Measurements from ENCODE around the gene RASA3.

RASA3 gene

GRCh38 chr13:113939944-113940297 lies 192.5 kb downstream of the RASA3 start:
- no peak for DNase-seq

DNA sequence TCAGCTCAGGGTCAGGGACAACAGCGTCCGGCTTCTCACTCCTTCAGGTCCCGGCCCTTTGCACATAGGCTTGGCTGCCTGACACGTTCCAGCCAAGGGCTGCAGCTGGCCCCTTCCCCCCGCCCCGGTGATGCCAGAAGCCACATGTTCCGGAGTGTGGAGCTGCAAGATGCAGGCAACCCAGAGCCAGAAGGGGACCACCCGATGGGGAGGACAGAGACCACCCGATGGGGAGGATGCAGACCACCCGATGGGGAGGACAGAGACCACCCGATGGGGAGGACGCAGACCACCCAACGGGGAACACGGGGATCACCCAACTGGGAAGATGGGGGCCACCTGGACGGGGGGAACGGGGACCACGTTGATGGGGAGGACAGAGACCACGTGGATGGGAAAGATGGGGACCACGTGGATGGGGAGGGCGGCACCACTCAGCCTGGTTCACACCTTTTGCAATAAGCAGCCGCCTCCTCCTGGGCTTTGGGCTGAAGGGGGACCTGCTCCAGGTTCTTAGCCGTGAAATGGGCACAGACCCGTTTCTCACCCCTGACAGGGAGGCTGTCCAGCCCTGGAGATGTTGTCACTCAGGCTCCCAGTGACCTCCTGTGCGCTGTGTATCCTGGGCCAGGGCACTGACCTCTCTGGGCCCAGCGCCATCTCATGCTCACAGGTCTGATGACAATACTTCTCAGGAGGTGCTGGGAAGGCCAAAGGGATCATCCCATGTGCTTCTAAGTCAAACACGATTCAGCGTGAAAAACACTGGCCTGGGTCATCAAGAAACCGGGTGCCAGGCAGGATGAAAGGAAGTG lies 193.1 kb downstream of the RASA3 start:
- no peak for DNase-seq

DNA sequence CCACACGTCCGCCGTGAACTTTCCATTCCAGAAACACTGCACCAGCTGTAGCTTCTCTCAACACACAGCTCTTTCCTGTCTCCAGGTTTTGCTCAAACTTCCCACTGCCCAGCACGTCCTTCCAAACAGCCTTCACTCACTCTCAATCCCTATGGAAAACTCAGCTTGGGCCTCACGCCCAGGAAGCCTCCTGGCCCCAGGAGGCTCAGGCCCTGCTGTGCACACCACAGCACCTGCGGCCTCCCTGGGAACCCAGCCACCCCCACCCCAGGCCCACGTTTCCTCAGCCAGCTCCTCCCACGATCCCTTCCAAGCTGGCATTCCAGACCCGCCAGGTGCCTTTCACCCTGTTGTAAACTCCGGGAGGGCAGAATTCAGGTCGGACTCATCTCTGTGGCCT lies 193.7 kb downstream of the RASA3 start:
- no peak for DNase-seq

DNA sequence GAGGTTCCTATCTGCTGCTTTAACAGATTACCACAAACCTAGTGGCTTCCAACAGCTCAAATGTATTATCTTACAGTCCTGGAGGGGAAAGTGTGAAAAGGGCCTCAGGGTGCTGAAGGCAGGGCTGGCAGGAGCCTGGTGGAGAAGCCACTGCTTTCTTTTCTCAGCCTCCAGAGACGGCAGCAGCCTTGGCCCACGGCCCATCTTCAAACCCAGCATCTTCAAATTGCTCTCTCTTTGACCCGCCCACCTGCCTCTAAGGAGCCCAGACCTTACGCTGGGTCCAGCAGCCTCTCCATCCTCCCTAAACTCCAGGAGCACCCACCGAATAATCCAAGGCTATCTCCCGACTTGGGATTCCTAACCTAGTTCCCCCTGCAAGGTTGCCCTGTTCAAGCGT lies 194.2 kb downstream of the RASA3 start:
- no peak for DNase-seq

DNA sequence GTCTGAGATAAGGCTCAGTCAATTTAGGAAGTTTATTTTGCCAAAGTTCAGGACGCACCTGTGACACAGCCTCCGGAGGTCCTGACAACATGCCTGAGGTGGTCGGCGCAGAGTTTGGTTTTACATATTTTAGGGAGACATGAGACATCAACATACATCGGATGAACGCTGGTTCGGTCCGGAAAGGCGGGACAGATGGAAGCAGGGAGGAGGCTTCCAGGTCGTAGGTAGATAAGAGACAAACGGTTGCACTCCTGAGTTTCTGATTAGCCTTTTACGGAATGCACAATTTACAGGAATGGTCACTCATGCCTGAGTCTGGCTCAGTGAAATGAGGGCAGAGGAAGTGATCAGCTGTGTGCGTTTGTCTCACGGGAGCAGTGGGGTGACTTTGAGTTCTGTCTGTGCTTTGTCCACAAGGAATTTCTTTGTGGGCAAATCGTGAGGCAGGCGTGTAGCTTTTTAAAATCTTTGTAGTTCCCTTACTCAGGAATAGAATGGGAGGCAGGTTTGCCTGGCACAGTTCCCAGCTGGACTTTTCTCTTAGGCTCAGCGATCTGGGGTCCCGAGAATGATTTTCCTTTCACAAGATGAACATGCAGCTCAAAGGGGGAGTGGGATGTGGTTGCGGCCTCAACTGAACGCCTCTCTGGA lies 194.8 kb downstream of the RASA3 start:
- no peak for DNase-seq

GRCh38 chr13:113937073-113937472 lies 195.3 kb downstream of the RASA3 start:
- no peak for DNase-seq

- no peak for DNase-seq
Observed at GRCh38 chr13:113936166-113936965, 196.1 kb downstream of the RASA3 start.

- DNase-seq, result no peak
Observed at GRCh38 chr13:113935001-113935844, 197.2 kb downstream of the RASA3 start.

GRCh38 chr13:113934576-113934975 lies 197.8 kb downstream of the RASA3 start:
- DNase-seq, result no peak

DNA sequence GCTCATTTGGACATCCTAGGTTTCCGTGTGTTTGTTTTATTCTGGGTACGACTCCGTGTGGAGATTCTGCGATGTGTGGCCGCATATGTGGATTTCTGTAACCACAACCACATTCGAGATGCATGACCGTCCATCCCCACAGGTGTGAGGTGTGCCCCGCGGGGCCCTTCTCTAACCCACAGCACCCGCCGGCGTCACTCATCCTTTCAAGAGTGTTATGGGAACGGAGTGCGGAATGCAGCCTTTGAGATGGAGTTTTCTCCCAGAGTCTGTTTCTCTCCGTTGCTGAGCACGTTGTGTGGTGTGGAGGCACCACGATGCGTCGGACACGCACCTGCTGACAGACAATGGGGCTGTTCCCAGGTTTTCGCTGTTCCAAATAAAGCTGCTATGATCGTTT lies 198.5 kb downstream of the RASA3 start:
- DNase-seq, result no peak

DNA sequence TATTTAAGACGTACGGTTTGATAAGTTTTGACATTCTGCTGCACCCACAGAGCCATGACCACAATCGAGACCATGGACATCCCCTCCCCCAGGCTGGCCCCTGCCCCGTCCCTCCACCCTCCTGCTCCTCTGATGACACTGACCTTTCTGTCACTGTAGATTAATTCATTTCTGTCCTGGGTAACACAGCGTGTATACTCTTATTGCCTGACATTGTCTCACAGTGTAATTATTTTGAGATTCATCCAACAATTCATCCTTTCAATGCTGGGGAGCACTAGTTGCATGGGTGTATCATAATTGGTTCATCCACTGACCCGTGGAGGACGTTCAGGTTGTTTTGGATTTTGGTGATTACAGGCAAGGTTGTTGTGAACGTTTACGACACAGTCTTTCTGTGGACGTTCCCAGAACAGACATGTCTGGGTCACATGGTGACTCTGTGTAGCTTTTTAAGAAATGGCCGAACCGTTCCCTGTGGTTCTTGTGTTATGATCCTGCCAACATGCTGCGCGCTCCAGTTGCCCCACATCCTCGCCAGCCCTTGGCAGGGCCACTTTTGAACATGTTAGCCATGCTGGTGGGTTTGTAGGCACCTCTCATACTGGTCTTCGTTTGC lies 200.5 kb downstream of the RASA3 start:
- DNase-seq, result peak; percentile 2

DNA sequence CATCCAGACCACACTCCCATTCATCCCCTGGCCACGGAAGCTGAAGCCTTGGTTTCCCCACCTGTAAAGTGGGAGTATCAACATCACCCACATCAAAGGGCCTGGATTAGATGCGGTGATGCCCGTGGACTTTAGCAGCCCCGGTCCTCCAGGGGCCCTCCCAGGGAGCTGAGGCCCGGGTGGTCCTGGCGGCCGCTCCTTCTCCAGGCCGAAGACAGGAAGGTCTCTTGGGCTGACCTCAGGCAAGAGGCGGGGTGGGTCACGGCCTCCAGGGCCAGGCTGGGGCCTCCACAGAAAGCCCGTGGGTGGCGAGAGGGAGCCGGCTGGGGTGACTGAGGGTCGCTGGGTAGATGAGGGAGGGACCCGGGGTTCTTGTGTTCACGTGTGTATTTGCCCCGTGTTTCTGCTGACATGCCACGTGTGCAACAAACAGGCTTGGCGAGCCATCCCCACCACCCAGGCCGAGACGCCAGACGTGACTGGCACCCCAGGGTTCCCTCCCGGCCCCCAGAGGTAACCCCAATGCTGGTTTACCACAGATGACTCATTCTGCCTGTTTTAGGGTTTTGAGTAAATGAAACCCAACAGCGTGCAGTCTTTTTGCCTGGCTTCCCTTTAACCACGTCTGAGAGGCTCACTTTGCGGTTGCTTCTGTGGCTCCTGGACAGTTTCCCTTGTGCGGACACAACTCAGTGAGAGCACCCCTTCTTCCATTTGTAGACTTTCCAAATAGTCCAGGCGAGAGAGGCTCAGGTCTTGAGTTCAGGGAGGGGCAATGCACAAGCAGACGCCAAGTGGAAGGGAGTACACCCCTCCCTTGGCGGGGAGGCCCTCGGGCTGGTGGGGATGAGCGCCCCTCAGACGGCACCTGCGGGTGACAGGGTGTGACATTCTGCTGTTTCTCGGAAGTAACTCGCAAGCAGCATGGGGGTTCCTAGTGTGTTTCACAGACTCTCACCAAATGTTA lies 201.5 kb downstream of the RASA3 start:
- peak; percentile 28 for DNase-seq

GRCh38 chr13:113929628-113930615 lies 202.5 kb downstream of the RASA3 start:
- no peak for DNase-seq

DNA sequence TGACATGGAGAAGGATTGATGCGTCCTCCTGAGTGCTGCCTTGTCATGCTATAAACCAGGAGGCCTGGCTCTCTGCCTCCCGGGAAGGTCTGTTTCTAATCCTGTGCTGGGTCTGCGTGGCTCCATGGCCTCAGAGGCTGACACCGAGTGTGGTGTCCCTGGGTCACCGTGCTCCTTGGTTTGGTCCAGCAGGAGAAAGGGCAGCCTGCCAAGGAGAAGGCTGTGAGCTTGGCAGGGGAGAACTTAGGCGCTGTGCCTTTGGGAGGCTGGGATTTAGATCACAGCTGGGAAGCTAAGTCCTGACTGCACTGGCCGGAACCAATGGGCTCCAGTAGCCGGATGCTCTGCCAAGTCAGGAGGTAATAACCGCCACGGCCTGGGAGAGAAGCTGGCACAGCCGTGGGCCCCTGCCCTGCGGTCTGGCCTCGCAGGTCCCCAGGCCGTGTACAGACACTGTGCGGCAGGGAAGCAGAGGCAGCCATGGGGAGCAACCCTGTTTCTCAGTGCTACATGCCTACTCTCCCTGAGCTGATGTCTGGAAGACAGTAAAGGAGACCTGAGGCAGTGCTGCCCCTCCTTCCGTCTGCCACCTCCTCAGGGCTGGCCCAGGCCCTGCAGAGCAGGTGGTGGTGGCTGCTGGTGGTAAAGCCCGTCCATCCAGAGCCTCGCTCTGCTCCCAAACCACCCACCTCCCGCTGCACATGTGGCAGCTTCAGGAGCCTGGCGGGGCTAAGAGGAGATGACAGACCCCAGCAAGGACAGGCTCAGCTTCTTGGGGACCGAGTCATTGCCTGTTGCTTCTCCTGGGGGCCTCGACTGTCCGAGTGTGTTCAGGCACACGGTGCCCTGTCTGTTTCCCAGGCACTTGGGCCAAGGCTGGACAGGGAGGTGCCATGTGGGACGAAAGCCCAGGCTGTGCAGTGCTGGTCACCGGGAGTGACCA lies 203.5 kb downstream of the RASA3 start:
- no peak for DNase-seq

Data from activated naive CD4-positive, alpha-beta T cell treated with anti-CD3 and anti-CD28 coated beads, Interleukin-2, amount 50 U/mL, for 16 hours (primary cell).